GM12875 (cell line): ENCODE measurements around the gene ABCC6.
A peak's percentile ranks its signal among the peaks of the same experiment; 100 is the strongest.

Experiments
- H3K4me3 ChIP-seq: one replicate; pipeline ENCODE4 v1.5.1; 2011; ENCODE audit warnings: low read depth, low read length, control low read depth
- CTCF ChIP-seq: IDR thresholded peaks from 2 replicates; pipeline ENCODE4 v1.5.1; 2011; ENCODE audit warnings: low read depth, mild to moderate bottlenecking, control low read depth, inconsistent platforms, low read length, moderate library complexity, borderline replicate concordance; ENCODE audit not compliant: insufficient read depth

Gene ABCC6

GRCh38 chr16:16133943-16134604 lies 89.2 kb downstream of the ABCC6 start:
- H3K4me3 ChIP-seq = no peak overlapping the region
- no peak for TF ChIP-seq CTCF

- no peak for TF ChIP-seq CTCF
- H3K4me3 ChIP-seq = no peak overlapping the region
Observed at GRCh38 chr16:16131659-16132058, 91.6 kb downstream of the ABCC6 start.

GRCh38 chr16:16131204-16131603 lies 92.1 kb downstream of the ABCC6 start:
- TF ChIP-seq CTCF = no peak
- no peak overlapping the region for H3K4me3 ChIP-seq

DNA sequence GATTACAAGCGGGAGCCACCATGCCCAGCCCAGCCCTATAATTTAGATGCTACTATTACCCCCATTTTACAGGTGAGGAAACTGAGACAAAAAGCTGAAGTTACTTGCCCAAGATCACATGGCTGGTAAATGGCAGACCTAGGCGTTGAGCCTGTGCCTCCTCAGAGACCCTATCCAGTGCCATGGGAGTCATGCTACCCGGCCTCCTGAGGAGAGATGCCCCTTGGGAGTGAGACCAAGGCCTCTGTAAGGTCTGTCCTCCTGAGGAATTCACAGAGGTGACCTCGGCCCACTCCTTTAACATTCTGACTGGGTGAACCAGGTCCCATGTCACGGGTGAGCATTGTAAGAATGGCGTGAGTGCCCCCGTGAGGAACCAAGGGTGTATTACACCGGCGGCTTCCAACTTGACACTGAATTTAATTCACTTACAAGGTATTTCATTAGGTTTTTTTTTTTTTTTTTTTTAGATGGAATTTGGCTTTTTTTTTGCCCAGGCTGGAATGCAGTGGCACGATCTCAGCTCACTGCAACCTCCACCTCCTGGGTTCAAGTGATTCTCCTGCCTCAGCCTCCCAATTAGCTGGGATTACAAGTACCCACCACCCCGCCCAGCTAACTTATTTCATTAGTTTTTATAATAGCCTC lies 95.7 kb downstream of the ABCC6 start:
- TF ChIP-seq CTCF = peak; percentile 70
- no peak overlapping the region for H3K4me3 ChIP-seq

DNA sequence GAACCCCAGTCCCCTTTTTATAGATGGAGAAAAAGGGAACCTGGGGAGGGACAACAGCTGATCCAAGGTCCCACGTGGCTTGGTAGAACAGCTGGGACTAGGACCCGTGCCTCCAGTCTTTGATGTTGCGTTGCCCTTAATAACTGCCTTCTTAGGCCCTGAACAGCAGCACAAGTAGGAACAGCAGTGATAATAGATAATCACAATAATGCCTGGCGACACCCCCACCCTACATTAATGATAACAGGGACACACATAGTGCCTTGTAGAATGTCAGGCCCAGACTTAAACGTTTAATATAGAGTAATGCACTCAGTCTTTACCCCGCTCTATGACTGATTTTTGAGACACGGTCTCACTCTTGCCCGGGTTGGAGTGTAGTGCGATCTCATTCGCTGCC lies 96.4 kb downstream of the ABCC6 start:
- TF ChIP-seq CTCF = no peak
- no peak overlapping the region for H3K4me3 ChIP-seq

- H3K4me3 ChIP-seq = no peak overlapping the region
- TF ChIP-seq CTCF = no peak
Observed at GRCh38 chr16:16124974-16125373, 98.3 kb downstream of the ABCC6 start.

DNA sequence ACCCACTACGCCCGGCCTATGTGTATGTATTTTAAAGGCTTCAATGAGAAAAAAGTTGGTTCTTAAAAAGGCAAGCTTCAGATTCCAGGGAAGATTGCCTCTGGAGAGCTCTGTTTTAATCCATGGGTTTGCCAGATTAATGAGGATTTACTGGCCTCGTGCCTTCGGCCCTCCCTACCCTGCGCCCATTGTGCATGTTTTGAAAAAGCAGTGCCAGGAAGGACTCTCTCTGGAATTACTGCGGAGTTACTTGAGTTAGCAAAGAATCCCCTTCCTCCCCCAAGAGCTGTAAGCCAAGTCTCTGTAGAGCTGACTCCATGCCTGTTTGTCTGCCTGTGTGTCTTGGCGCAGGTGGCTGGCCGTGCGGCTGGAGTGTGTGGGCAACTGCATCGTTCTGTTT lies 98.9 kb downstream of the ABCC6 start:
- TF ChIP-seq CTCF = no peak
- no peak overlapping the region for H3K4me3 ChIP-seq
